T-helper 1 cell treated with Interleukin-12 subunit alpha and Interleukin-12 subunit beta and Interleukin-4 antibody, amounts not matched to agents 30 ng/mL and 1 ng/mL, for 36 hours (primary cell): ENCODE results near the gene SLC7A10. TPM values are rescaled to one million over a fixed set of nuclear protein-coding genes. Genes with fewer than 3 reads are reported as not detected.
"Not testable (repeated sequence)": the region's sequence is repeated elsewhere in the genome, so short reads cannot be mapped to it uniquely, and the experiment has no call there.

Experiments
- intact Hi-C: fragments of 100-400 bp; cut with micrococcal nuclease; formaldehyde crosslinking; loops from one replicate; pipeline ENCODE4 v1.15.1; 2024
- total RNA-seq: library from RNA; stranded (reverse); gene quantifications from 2 replicates; pipeline ENCODE4 v1.2.3, GENCODE V29; 2022

The SLC7A10 gene
- total RNA-seq, 1 donor from 2014 or later, result not detected

GRCh38 chr19:33219261-33219815, 6.3 kb downstream of the SLC7A10 start:
- intact Hi-C loops, result no loop called here

- intact Hi-C loops, result no loop called here
Observed at GRCh38 chr19:33217881-33218280, 7.8 kb downstream of the SLC7A10 start.

- intact Hi-C loops, result no loop called here
Observed at GRCh38 chr19:33216198-33216830, 9.3 kb downstream of the SLC7A10 start.

GRCh38 chr19:33215438-33216197, 10.0 kb downstream of the SLC7A10 start:
- intact Hi-C loops, result no loop called here

GRCh38 chr19:33214596-33214995, 11.1 kb downstream of the SLC7A10 start:
- intact Hi-C loops, result no loop called here

GRCh38 chr19:33212436-33213172, 13.0 kb downstream of the SLC7A10 start:
- intact Hi-C loops, result no loop called here

- intact Hi-C loops, result no loop called here
Observed at GRCh38 chr19:33211794-33212435, 13.7 kb downstream of the SLC7A10 start.

GRCh38 chr19:33210266-33210940, 15.2 kb downstream of the SLC7A10 start:
- intact Hi-C loops, result no loop called here

- intact Hi-C loops, result not testable (repeated sequence)
Observed at GRCh38 chr19:33209850-33210230, 15.8 kb downstream of the SLC7A10 start.

GRCh38 chr19:33208904-33209849, 16.5 kb downstream of the SLC7A10 start:
- intact Hi-C loops, result no loop called here

- intact Hi-C loops, result no loop called here
Observed at GRCh38 chr19:33208371-33208895, 17.2 kb downstream of the SLC7A10 start.

- intact Hi-C loops, result no loop called here
Observed at GRCh38 chr19:33207903-33208302, 17.7 kb downstream of the SLC7A10 start.

- intact Hi-C loops, result no loop called here
Observed at GRCh38 chr19:33207040-33207620, 18.5 kb downstream of the SLC7A10 start.

- intact Hi-C loops, result no loop called here
Observed at GRCh38 chr19:33206261-33207039, 19.2 kb downstream of the SLC7A10 start.

- intact Hi-C loops, result no loop called here
Observed at GRCh38 chr19:33205531-33206260, 20.0 kb downstream of the SLC7A10 start.

GRCh38 chr19:33205110-33205509, 20.5 kb downstream of the SLC7A10 start:
- intact Hi-C loops, result no loop called here

- intact Hi-C loops, result no loop called here
Observed at GRCh38 chr19:33204136-33204973, 21.3 kb downstream of the SLC7A10 start.
